ENCODE data around the gene RASA2.
"Not testable (repeated sequence)": the region's sequence is repeated elsewhere in the genome, so short reads cannot be mapped to it uniquely, and the experiment has no call there.

RASA2 gene

GRCh38 chr3:141491929-141492328 is 5.1 kb downstream of the RASA2 start:
- H3K4me3 ChIP-seq (ENCODE audit: low read length): no peak overlapping the region
- H2AFZ ChIP-seq (ENCODE audit: low read length): no peak overlapping the region
- no peaks in the 10 kb centered on the region for H3K27me3 ChIP-seq (replicated peaks; ENCODE audit: insufficient read depth, low read length)
- DNase-seq: no peak
- peaks cover 70% of the 10 kb centered on the region for H3K4me1 ChIP-seq (ENCODE audit: low read length)
- TF ChIP-seq EZH2 (optimal IDR thresholded peaks at IDR 0.05; ENCODE audit: low read depth, low read length) (no peak), EZH2phosphoT487 (IDR thresholded peaks at IDR 0.05; ENCODE audit: low read length) (no peak), CTCF (IDR thresholded peaks at IDR 0.05; ENCODE audit: low read length) (no peak)
- peaks cover 7% of the 10 kb centered on the region; the same call in 1 of the 2 replicates for H3K36me3 ChIP-seq (replicated peaks; ENCODE audit: insufficient read depth, low read length)
- no peaks in the 10 kb centered on the region for H4K20me1 ChIP-seq (ENCODE audit: insufficient read depth, low read length)
- H3K27ac ChIP-seq (ENCODE audit: low read length): peak overlapping the region; percentile 79; the same call in 1 of the 2 replicates
- H3K9me2 ChIP-seq (replicated peaks; ENCODE audit: insufficient read depth, low read length): no peaks in the 10 kb centered on the region
- peaks cover 86% of the 10 kb centered on the region for H3K79me2 ChIP-seq (ENCODE audit: low read length)
- H3K9me3 ChIP-seq (replicated peaks; ENCODE audit: insufficient read depth, low read length): no peaks in the 10 kb centered on the region
- H3K9ac ChIP-seq (ENCODE audit: low read length): peak overlapping the region; percentile 47; the same call in 1 of the 2 replicates
- H3K4me2 ChIP-seq (ENCODE audit: low read depth, low read length): peak overlapping the region; percentile 41; the same call in 1 of the 2 replicates
- peaks cover 41% of the 10 kb centered on the region for H3F3A ChIP-seq (ENCODE audit: insufficient read depth, low read length)

GRCh38 chr3:141493184-141493583 is 6.4 kb downstream of the RASA2 start:
- no peaks in the 10 kb centered on the region for H4K20me1 ChIP-seq (ENCODE audit: insufficient read depth, low read length)
- H3K27me3 ChIP-seq (replicated peaks; ENCODE audit: insufficient read depth, low read length): no peaks in the 10 kb centered on the region
- H2AFZ ChIP-seq (ENCODE audit: low read length): no peak overlapping the region
- peaks cover 87% of the 10 kb centered on the region for H3K79me2 ChIP-seq (ENCODE audit: low read length)
- H3K36me3 ChIP-seq (replicated peaks; ENCODE audit: insufficient read depth, low read length): peaks cover 7% of the 10 kb centered on the region; the same call in 1 of the 2 replicates
- H3K9me2 ChIP-seq (replicated peaks; ENCODE audit: insufficient read depth, low read length): no peaks in the 10 kb centered on the region
- no peak overlapping the region for H3K4me3 ChIP-seq (ENCODE audit: low read length)
- peaks cover 79% of the 10 kb centered on the region for H3K4me1 ChIP-seq (ENCODE audit: low read length)
- TF ChIP-seq EZH2phosphoT487 (IDR thresholded peaks at IDR 0.05; ENCODE audit: low read length): no peak
- peak; percentile 17; the same call in 1 of the 2 replicates for TF ChIP-seq CTCF (IDR thresholded peaks at IDR 0.05; ENCODE audit: low read length)
- no peak for TF ChIP-seq EZH2 (optimal IDR thresholded peaks at IDR 0.05; ENCODE audit: low read depth, low read length)
- peak; percentile 69 for DNase-seq
- peaks cover 35% of the 10 kb centered on the region for H3F3A ChIP-seq (ENCODE audit: insufficient read depth, low read length)
- H3K9me3 ChIP-seq (replicated peaks; ENCODE audit: insufficient read depth, low read length): no peaks in the 10 kb centered on the region
- peak overlapping the region; percentile 79 for H3K27ac ChIP-seq (ENCODE audit: low read length)
- H3K4me2 ChIP-seq (ENCODE audit: low read depth, low read length): peak overlapping the region; percentile 41
- peak overlapping the region; percentile 47; the same call in 1 of the 2 replicates for H3K9ac ChIP-seq (ENCODE audit: low read length)

GRCh38 chr3:141497589-141497988 is 10.8 kb downstream of the RASA2 start:
- H3K4me3 ChIP-seq (ENCODE audit: low read length); H3K36me3 ChIP-seq (replicated peaks; ENCODE audit: insufficient read depth, low read length); H3K9me2 ChIP-seq (replicated peaks; ENCODE audit: insufficient read depth, low read length); H3K9me3 ChIP-seq (replicated peaks; ENCODE audit: insufficient read depth, low read length); H3K27me3 ChIP-seq (replicated peaks; ENCODE audit: insufficient read depth, low read length); H3K9ac ChIP-seq (ENCODE audit: low read length); H2AFZ ChIP-seq (ENCODE audit: low read length); DNase-seq; H4K20me1 ChIP-seq (ENCODE audit: insufficient read depth, low read length): not testable (repeated sequence)
- Histone ChIP-seq H3K4me1 (ENCODE audit: low read length) (peaks cover 57% of the 10 kb centered on the region), H3K4me2 (ENCODE audit: low read depth, low read length) (peak overlapping the region; percentile 93; the same call in 1 of the 2 replicates), H3F3A (ENCODE audit: insufficient read depth, low read length) (peaks cover 36% of the 10 kb centered on the region), H3K27ac (ENCODE audit: low read length) (peak overlapping the region; percentile 94; the same call in 1 of the 2 replicates), H3K79me2 (ENCODE audit: low read length) (peaks cover 84% of the 10 kb centered on the region)

- Histone ChIP-seq H3K27ac (ENCODE audit: low read length) (peak overlapping the region; percentile 94), H3K9me2 (replicated peaks; ENCODE audit: insufficient read depth, low read length) (no peaks in the 10 kb centered on the region), H3K36me3 (replicated peaks; ENCODE audit: insufficient read depth, low read length) (no peaks in the 10 kb centered on the region; the same call in 1 of the 2 replicates), H2AFZ (ENCODE audit: low read length) (no peak overlapping the region), H3K27me3 (replicated peaks; ENCODE audit: insufficient read depth, low read length) (no peaks in the 10 kb centered on the region), H3K79me2 (ENCODE audit: low read length) (peaks cover 84% of the 10 kb centered on the region), H3K9ac (ENCODE audit: low read length) (peak overlapping the region; percentile 63), H3K4me3 (ENCODE audit: low read length) (peak overlapping the region; percentile 41), H3K4me2 (ENCODE audit: low read depth, low read length) (peak overlapping the region; percentile 93), H3K9me3 (replicated peaks; ENCODE audit: insufficient read depth, low read length) (no peaks in the 10 kb centered on the region), H4K20me1 (ENCODE audit: insufficient read depth, low read length) (0 out of 2 replicates have a peak, but pooled peaks cover 8% of the 10 kb centered on the region), H3K4me1 (ENCODE audit: low read length) (peaks cover 48% of the 10 kb centered on the region), H3F3A (ENCODE audit: insufficient read depth, low read length) (peaks cover 28% of the 10 kb centered on the region)
- no peak for TF ChIP-seq EZH2phosphoT487 (IDR thresholded peaks at IDR 0.05; ENCODE audit: low read length)
- no peak for TF ChIP-seq EZH2 (optimal IDR thresholded peaks at IDR 0.05; ENCODE audit: low read depth, low read length)
- peak; percentile 7; the same call in 1 of the 2 replicates for TF ChIP-seq CTCF (IDR thresholded peaks at IDR 0.05; ENCODE audit: low read length)
- DNase-seq: peak; percentile 99
These were observed 11.9 kb downstream of the RASA2 start for GRCh38 chr3:141498598-141499223.
